Smooth muscle cell (in vitro differentiated cells): ENCODE results near the gene XRN2. TPM values are rescaled to one million over a fixed set of nuclear protein-coding genes. Genes with fewer than 3 reads are reported as not detected.

Experiments
- DNase-seq: peaks from one replicate; lab custom pipeline; 2025; ENCODE audit not compliant: unreplicated experiment; lab: John Stamatoyannopoulos, UW
- H2AFZ ChIP-seq: fragments of 200-600 bp; sonication (generic); 2 replicates; pipeline ENCODE4 v1.6.0; 2016; ENCODE audit warnings: antibody characterized with exemption, low read depth, mild to moderate bottlenecking
- H3F3A ChIP-seq: fragments of 200-600 bp; sonication (generic); 2 replicates; pipeline ENCODE4 v1.6.0; 2017; ENCODE audit warnings: antibody characterized with exemption, low read depth
- H3K27ac ChIP-seq: fragments of 200-600 bp; sonication (generic); 2 replicates; pipeline ENCODE4 v1.5.1; 2016; ENCODE audit warnings: low read depth, mild to moderate bottlenecking
- H3K27me3 ChIP-seq: fragments of 200-600 bp; sonication (generic); 2 replicates; pipeline ENCODE4 v1.6.1; 2016; ENCODE audit warnings: low read depth, mild to moderate bottlenecking
- H3K36me3 ChIP-seq: fragments of 200-600 bp; sonication (generic); 2 replicates; pipeline ENCODE4 v1.5.1; 2016; ENCODE audit warnings: low read depth
- H3K4me1 ChIP-seq: fragments of 200-600 bp; sonication (generic); 2 replicates; pipeline ENCODE4 v1.5.1; 2016; ENCODE audit warnings: low read depth
- H3K4me2 ChIP-seq: fragments of 200-600 bp; sonication (generic); 2 replicates; pipeline ENCODE4 v1.6.0; 2016; ENCODE audit warnings: mild to moderate bottlenecking
- H3K4me3 ChIP-seq: fragments of 200-600 bp; sonication (generic); 2 replicates; pipeline ENCODE4 v1.5.1; 2016; ENCODE audit warnings: mild to moderate bottlenecking
- H3K79me2 ChIP-seq: fragments of 200-600 bp; sonication (generic); 2 replicates; pipeline ENCODE4 v1.6.0; 2016; ENCODE audit warnings: low read depth, mild to moderate bottlenecking
- H3K9ac ChIP-seq: fragments of 200-600 bp; sonication (generic); 2 replicates; pipeline ENCODE4 v1.6.0; 2016; ENCODE audit warnings: low read depth
- H3K9me3 ChIP-seq: fragments of 200-600 bp; sonication (generic); replicated peaks from 2 replicates; pipeline ENCODE4 v1.5.1; 2016; ENCODE audit warnings: low read depth
- H4K20me1 ChIP-seq: fragments of 200-600 bp; sonication (generic); 2 replicates; pipeline ENCODE4 v1.6.0; 2016; ENCODE audit warnings: low read depth
- WGBS: methylation state at CpG from one replicate; pipeline ENCODE4 v1.1.7; 2016; ENCODE audit warnings: low lambda C conversion rate; 5-methylcytosine and 5-hydroxymethylcytosine counted together
- polyA plus RNA-seq: library from polyadenylated mRNA; unstranded; fragments of >200 nt; fragmentation: Nextera tagmentation; extraction: Ambion mirVana; gene quantifications from 2 replicates; pipeline ENCODE4 v1.2.1, GENCODE V29; 2016
- total RNA-seq: library from RNA; depleted of rRNA; stranded (reverse); fragments of >200 nt; gene quantifications from 2 replicates; pipeline ENCODE4 v1.2.3, GENCODE V29; 2014
- TF ChIP-seq, protein P1 (sequence below): fragments of 200-600 bp; sonication (generic); IDR thresholded peaks from 2 replicates; pipeline ENCODE4 v1.5.1; 2017; ENCODE audit warnings: borderline replicate concordance, mild to moderate bottlenecking, antibody characterized with exemption; ENCODE audit not compliant: insufficient read depth, poor library complexity, severe bottlenecking

XRN2 gene
- total and polyA plus RNA-seq, 2 experiments from 2014 or later = 43.4 to 83.7 TPM

DNA sequence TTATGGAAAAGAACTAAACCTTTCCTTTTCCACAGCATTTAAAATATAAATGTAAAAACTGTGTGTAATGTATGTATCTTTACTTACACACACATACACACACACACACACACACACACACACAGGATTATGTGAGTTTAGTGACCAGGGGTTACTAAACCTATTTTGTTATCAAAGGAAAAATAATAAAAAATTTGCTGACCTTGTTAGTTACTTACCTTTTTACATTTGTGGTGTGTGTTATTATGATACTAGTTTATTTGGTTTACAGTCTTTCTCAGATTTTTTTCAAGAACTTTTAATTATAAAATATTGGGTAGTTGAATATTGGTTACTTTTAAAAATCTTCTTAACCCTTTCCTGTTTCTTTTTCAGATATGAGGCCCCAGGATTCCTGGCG lies 78.5 kb downstream of the XRN2 start:
- Histone ChIP-seq H3K4me1 (no peaks in the 10 kb centered on the region), H3K9ac (no peak overlapping the region), H4K20me1 (peaks cover 64% of the 10 kb centered on the region), H2AFZ (no peak overlapping the region), H3K27me3 (no peaks in the 10 kb centered on the region), H3K4me3 (no peak overlapping the region), H3K4me2 (no peak overlapping the region), H3K79me2 (peaks cover 9% of the 10 kb centered on the region), H3K9me3 (no peaks in the 10 kb centered on the region), H3K36me3 (peaks cover 6% of the 10 kb centered on the region), H3K27ac (no peak overlapping the region), H3F3A (no peaks in the 10 kb centered on the region)
- WGBS = 96% methylated on average over 1 of the region's 1 CpG
- TF ChIP-seq, protein P1, sequence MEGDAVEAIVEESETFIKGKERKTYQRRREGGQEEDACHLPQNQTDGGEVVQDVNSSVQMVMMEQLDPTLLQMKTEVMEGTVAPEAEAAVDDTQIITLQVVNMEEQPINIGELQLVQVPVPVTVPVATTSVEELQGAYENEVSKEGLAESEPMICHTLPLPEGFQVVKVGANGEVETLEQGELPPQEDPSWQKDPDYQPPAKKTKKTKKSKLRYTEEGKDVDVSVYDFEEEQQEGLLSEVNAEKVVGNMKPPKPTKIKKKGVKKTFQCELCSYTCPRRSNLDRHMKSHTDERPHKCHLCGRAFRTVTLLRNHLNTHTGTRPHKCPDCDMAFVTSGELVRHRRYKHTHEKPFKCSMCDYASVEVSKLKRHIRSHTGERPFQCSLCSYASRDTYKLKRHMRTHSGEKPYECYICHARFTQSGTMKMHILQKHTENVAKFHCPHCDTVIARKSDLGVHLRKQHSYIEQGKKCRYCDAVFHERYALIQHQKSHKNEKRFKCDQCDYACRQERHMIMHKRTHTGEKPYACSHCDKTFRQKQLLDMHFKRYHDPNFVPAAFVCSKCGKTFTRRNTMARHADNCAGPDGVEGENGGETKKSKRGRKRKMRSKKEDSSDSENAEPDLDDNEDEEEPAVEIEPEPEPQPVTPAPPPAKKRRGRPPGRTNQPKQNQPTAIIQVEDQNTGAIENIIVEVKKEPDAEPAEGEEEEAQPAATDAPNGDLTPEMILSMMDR = no peak
- DNase-seq = no peak

DNA sequence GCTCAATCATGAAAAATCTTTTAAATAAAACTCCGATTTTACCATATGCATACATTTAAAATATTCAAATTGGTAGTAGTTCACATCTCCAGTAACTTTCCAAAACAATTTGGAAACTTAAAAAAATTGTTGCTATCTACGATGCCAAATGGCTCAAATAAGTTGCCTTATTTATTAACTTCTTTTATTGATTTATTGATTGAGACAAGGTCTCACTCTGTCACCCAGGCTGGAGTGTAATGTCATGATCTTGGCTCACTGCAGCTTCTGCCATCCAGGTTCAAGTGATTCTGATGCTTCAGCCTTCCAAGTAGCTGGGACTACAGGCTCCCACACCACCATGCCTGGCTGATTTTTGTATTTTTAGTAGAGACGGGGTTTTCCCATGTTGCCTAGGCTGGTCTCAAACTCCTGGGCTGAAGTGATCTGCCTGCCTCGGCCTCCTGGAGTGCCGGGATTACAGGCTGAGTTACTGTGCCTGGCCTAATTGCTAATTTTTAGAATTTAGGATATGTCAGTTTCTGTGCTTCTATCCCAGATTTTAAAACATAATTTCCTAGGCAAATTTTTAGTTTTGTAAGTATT lies 81.3 kb downstream of the XRN2 start:
- no peaks in the 10 kb centered on the region for H3K79me2 ChIP-seq
- H4K20me1 ChIP-seq = peaks cover 45% of the 10 kb centered on the region
- no peaks in the 10 kb centered on the region for H3K9me3 ChIP-seq
- no peaks in the 10 kb centered on the region for H3F3A ChIP-seq
- H3K4me2 ChIP-seq = no peak overlapping the region
- H3K27ac ChIP-seq = no peak overlapping the region
- no peak for DNase-seq
- TF ChIP-seq, protein P1 = no peak
- H3K4me3 ChIP-seq = no peak overlapping the region
- H3K4me1 ChIP-seq = no peaks in the 10 kb centered on the region
- peaks cover 6% of the 10 kb centered on the region for H3K36me3 ChIP-seq
- H3K9ac ChIP-seq = no peak overlapping the region
- no peak overlapping the region for H2AFZ ChIP-seq
- whole genome bisulfite sequencing = 96% methylated on average over 5 of the region's 5 CpGs
- H3K27me3 ChIP-seq = peaks cover 17% of the 10 kb centered on the region

DNA sequence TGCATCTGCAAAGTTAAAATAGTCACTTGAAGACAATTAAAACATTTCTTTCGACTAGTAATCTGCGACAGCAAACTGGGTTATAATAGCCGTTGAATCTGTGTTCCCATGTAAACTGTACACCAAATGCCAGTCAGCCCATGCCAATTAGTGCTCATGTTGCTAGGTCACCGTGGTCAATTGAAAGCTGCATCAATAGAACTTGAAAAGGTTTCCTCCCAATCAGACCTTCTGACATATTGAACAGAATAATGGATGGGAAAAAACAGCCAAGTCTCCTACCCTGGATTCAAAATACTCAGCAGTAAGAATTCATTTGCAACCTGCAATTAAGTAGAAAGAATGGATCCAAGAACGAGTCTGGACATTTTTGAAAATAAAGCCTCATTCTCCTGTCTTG lies 83.0 kb downstream of the XRN2 start:
- DNase-seq = no peak
- Histone ChIP-seq H3F3A (no peaks in the 10 kb centered on the region), H3K9ac (no peak overlapping the region), H3K27me3 (peaks cover 34% of the 10 kb centered on the region), H3K4me1 (no peaks in the 10 kb centered on the region), H3K4me3 (no peak overlapping the region), H3K9me3 (no peaks in the 10 kb centered on the region), H3K79me2 (no peaks in the 10 kb centered on the region), H4K20me1 (peaks cover 39% of the 10 kb centered on the region), H3K36me3 (peaks cover 6% of the 10 kb centered on the region), H3K4me2 (no peak overlapping the region), H3K27ac (no peak overlapping the region), H2AFZ (no peak overlapping the region)
- TF ChIP-seq, protein P1 = no peak
- 97% methylated on average over 5 of the region's 5 CpGs for WGBS

DNA sequence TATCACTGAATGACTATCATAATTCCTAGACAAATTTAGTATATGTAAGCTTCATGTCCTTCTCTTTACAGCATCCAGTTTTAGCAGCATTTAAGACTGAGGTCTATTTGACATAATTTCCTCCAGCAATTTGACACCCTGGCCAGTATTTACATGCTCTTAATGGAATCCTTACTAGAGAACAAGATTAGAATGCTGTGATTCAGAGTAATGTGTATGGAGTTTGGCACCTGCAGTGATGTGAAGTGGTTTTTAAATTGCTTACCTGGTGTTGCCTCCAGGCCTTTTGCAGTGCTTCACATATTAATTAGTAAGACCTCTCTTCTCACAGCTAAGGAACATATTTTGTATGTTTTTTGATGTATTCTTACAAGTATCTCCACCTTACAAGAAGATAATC lies 84.4 kb downstream of the XRN2 start:
- H3K4me1 ChIP-seq = peaks cover 6% of the 10 kb centered on the region
- no peaks in the 10 kb centered on the region for H3K79me2 ChIP-seq
- H3K27ac ChIP-seq = no peak overlapping the region
- H2AFZ ChIP-seq = no peak overlapping the region
- H3K4me3 ChIP-seq = no peak overlapping the region
- H3K9ac ChIP-seq = no peak overlapping the region
- DNase-seq = no peak
- no peaks in the 10 kb centered on the region for H3K36me3 ChIP-seq
- peaks cover 50% of the 10 kb centered on the region for H4K20me1 ChIP-seq
- H3K4me2 ChIP-seq = no peak overlapping the region
- H3K9me3 ChIP-seq = no peaks in the 10 kb centered on the region
- TF ChIP-seq, protein P1 = no peak
- peaks cover 49% of the 10 kb centered on the region for H3K27me3 ChIP-seq
- H3F3A ChIP-seq = peaks cover 2% of the 10 kb centered on the region
